KMS-11 (cell line): Measurements from ENCODE around the gene FOXQ1.

Experiments used
- H2AFZ ChIP-seq: fragments of 200-600 bp; sonication (generic); 2 replicates; pipeline ENCODE4 v1.6.1; 2016; ENCODE audit warnings: antibody characterized with exemption, mixed run types, low read depth
- H3K27ac ChIP-seq: fragments of 200-600 bp; sonication (generic); 2 replicates; pipeline ENCODE4 v1.6.1; 2016; ENCODE audit warnings: mild to moderate bottlenecking, mixed run types
- H3K27me3 ChIP-seq: fragments of 200-600 bp; sonication (generic); 2 replicates; pipeline ENCODE4 v1.6.1; 2017; ENCODE audit warnings: mild to moderate bottlenecking, low read depth, mixed run types, moderate library complexity; ENCODE audit not compliant: insufficient read depth
- H3K36me3 ChIP-seq: fragments of 200-600 bp; sonication (generic); 2 replicates; pipeline ENCODE4 v1.6.1; 2017; ENCODE audit warnings: mild to moderate bottlenecking, mixed run types; ENCODE audit not compliant: insufficient read depth
- H3K4me1 ChIP-seq: fragments of 200-600 bp; sonication (generic); 2 replicates; pipeline ENCODE4 v1.6.1; 2016; ENCODE audit warnings: mild to moderate bottlenecking, low read depth, mixed run types; ENCODE audit not compliant: poor library complexity, severe bottlenecking
- H3K4me2 ChIP-seq: fragments of 200-600 bp; sonication (generic); 2 replicates; pipeline ENCODE4 v1.7.0; 2016; ENCODE audit warnings: mild to moderate bottlenecking, mixed run types
- H3K4me3 ChIP-seq: fragments of 200-600 bp; sonication (generic); IDR thresholded peaks from 2 replicates; pipeline ENCODE4 v1.6.1; 2017; ENCODE audit warnings: low read depth, low read length, mixed read lengths; ENCODE audit not compliant: insufficient read depth
- H3K79me2 ChIP-seq: fragments of 200-600 bp; sonication (generic); 2 replicates; pipeline ENCODE4 v1.6.1; 2016; ENCODE audit warnings: low read depth, mixed run types; ENCODE audit not compliant: insufficient read depth
- H3K9ac ChIP-seq: fragments of 200-600 bp; sonication (generic); 2 replicates; pipeline ENCODE4 v1.6.1; 2016; ENCODE audit warnings: mild to moderate bottlenecking, mixed run types
- H4K20me1 ChIP-seq: fragments of 200-600 bp; sonication (generic); 2 replicates; pipeline ENCODE4 v1.6.1; 2016; ENCODE audit warnings: mild to moderate bottlenecking, mixed run types; ENCODE audit not compliant: insufficient read depth
- CTCF ChIP-seq: fragments of 200-600 bp; sonication (generic); conservative IDR thresholded peaks from 2 replicates; pipeline ENCODE4 v1.6.1; 2017; ENCODE audit warnings: low read depth, mild to moderate bottlenecking, antibody characterized with exemption, low read length, moderate library complexity, mixed read lengths

FOXQ1 gene

GRCh38 chr6:1315201-1315559, 3.3 kb downstream of the FOXQ1 start:
- Histone ChIP-seq H2AFZ (no peak overlapping the region), H3K4me3 (no peak overlapping the region), H3K27me3 (peaks cover 6% of the 10 kb centered on the region), H3K9ac (no peak overlapping the region), H4K20me1 (no peaks in the 10 kb centered on the region), H3K4me2 (no peak overlapping the region), H3K79me2 (no peaks in the 10 kb centered on the region), H3K27ac (no peak overlapping the region), H3K4me1 (peaks cover 6% of the 10 kb centered on the region), H3K36me3 (no peaks in the 10 kb centered on the region)
- no peak for TF ChIP-seq CTCF

- Histone ChIP-seq H2AFZ (no peak overlapping the region), H3K27me3 (peaks cover 6% of the 10 kb centered on the region), H3K36me3 (no peaks in the 10 kb centered on the region), H3K79me2 (no peaks in the 10 kb centered on the region), H3K9ac (no peak overlapping the region), H3K4me3 (no peak overlapping the region), H3K4me2 (no peak overlapping the region), H3K4me1 (peaks cover 6% of the 10 kb centered on the region), H4K20me1 (no peaks in the 10 kb centered on the region), H3K27ac (no peak overlapping the region)
- TF ChIP-seq CTCF, result no peak
Observed at GRCh38 chr6:1315560-1316386, 3.9 kb downstream of the FOXQ1 start.

GRCh38 chr6:1316489-1316971, 4.6 kb downstream of the FOXQ1 start:
- Histone ChIP-seq H3K4me2 (no peak overlapping the region), H2AFZ (no peak overlapping the region)

GRCh38 chr6:1317302-1317815, 5.5 kb downstream of the FOXQ1 start:
- no peak for TF ChIP-seq CTCF
- Histone ChIP-seq H3K27me3 (peaks cover 6% of the 10 kb centered on the region), H3K4me3 (no peak overlapping the region), H3K9ac (no peak overlapping the region), H3K36me3 (no peaks in the 10 kb centered on the region), H3K27ac (no peak overlapping the region), H3K4me2 (no peak overlapping the region), H2AFZ (no peak overlapping the region), H4K20me1 (no peaks in the 10 kb centered on the region), H3K4me1 (peaks cover 6% of the 10 kb centered on the region), H3K79me2 (no peaks in the 10 kb centered on the region)

More at GRCh38 chr6:1316489-1316971, 4.6 kb downstream of the FOXQ1 start:
- Histone ChIP-seq H3K27me3 (peaks cover 6% of the 10 kb centered on the region), H3K9ac (no peak overlapping the region), H3K4me3 (no peak overlapping the region), H4K20me1 (no peaks in the 10 kb centered on the region), H3K4me1 (peaks cover 6% of the 10 kb centered on the region), H3K36me3 (no peaks in the 10 kb centered on the region), H3K79me2 (no peaks in the 10 kb centered on the region), H3K27ac (no peak overlapping the region)
- no peak for TF ChIP-seq CTCF
